ENCODE measurements around the gene MID1IP1.

Gene MID1IP1, protein sequence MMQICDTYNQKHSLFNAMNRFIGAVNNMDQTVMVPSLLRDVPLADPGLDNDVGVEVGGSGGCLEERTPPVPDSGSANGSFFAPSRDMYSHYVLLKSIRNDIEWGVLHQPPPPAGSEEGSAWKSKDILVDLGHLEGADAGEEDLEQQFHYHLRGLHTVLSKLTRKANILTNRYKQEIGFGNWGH

DNA sequence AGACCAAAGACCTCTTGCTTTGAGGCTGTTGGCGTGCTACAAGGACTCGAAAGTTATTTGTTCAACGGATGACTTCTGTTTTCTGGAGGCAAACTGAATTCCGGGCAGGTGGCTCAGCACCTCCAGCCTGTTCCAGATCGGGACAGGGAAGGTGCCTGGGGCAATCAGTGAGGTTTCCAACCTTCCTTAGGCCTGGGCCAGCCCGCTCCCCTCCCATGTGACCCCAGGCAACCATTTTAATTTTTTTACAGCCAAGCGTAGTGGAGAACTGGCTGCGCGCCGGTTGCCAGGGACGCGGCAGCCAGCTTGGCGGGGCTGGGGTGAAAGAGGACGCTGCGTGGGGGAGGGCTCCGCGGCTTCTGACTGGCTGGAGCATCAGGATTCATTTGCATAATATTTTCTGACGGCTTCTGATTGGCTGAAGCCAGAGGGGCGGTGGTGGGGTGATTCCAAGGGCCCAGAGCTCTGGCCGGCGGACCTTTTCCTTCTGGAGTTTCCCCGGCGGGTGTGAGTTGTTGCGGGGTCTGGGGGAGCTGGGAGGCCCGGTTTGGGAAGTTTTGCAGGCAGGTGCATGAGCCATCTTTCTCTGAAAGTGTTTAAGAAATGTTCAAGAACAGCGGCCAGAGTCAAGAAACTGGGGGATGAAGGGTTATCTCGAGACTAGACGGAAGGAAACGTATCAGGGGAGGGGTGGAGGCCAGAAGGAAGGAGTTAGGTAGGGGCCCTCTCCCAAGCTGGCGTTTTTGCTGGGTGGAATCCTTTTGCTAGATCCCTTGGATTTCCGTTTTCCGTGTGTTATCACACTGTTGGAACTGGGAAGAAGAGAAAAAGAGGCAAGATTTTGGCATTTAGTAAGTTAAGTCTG lies at the start of gene MID1IP1:
Gene MID1IP1 (plus strand): TSS at position 479 of the 865 bp plus-strand sequence. CDS start 3,488 bp downstream, outside the sequence.
- in situ Hi-C loops (cut with MboI; ENCODE audit: low sequenced_read_pairs): no loop called here

DNA sequence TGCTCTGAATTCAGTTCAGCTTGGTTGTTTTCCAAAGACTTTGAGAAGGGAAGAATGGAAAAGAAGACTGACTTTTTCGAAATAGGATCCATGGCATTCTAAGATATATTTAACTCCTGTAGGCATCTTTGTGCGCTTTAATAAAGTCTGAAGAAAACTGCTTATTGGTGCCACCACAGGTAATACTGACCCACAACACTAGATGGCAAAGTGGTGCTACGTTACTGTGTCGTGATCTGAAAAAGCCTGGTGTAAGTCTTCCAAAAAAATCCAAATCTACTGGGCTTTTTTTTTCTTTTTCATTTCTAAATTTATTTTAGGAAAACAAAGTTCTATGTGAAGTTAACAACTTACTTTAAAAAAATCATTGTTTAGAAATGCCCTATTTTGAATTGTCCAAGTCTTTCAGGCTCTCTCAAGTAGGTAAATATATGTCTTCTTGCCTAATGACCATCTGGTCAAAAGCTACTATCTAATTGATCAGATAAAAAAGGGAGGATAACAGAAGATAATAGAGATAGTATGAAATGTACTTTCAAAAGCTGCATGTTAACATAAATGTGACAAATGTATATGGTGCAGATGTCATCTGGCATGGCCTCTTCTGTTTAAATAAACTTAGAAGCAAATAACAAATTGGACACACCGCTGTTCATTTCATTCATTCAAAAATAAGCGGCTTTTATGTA lies 47.0 kb upstream of the MID1IP1 start:
- in situ Hi-C loops (cut with MboI; ENCODE audit: low sequenced_read_pairs): loop anchor here (25.0 kb wide), 1 partner anchor 383 kb away; no protein-coding TSS in a partner anchor

DNA sequence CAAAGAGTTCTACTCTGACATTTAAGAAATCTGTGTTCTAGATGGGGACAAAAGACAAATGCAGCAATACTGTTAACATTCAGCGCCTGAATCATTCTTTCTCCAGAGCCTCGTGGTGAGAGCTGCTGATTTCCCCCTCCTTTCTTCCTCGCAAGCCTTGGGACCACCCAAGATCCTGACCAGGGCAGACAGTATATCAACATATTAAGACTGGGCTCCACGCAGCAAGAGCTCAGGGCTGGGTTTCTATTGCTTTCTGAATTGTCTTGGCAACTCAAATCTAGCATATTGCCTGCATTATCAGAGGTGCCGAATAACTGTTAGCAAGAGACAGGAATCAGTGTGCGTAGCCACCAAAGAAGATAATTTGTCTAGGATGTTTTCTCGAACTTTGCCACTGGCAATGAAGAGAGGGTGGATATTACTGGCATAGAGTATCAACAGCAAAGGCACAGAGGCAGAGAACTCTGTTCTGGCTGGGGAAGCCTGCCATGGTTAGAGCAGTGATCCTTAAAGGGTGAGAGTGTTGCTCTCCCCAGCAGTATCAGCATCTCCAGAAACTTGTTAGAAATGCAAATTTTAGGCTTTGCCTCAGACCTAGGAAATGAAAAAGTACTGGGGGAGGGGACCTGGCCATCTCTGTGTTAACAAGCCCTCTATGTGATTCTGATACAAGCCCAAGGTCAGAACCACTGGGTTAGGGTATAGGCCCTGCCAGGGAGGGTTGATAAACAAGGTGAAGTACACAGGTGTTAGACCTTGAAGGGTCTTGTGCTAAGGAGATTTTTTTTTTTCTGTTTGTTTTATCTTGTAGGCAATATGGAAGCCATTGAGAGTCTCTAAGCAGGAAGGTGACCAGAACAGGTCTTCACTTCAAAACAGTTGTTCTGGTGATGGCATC lies 46.2 kb upstream of the MID1IP1 start:
- in situ Hi-C loops (cut with MboI; ENCODE audit: low sequenced_read_pairs): loop anchor here (25.0 kb wide), 1 partner anchor 382 kb away; no protein-coding TSS in a partner anchor

DNA sequence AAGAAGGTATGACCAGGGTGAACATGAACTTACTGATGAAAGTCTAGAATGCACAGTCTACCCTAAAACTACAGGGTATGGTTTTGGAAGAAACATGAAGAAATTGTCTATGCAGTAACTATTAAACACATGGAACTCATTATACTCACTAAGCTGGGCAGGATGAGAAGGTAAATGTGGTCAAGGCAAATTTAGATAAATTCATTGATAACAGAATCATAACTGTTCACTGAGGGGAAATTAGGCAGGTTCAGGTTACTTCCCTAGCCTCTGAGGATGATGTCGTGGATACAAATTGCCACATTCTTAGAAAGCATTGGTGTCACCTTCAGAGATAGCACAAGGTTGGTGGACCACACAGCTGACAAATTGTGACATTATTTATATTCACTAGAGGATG lies 40.4 kb upstream of the MID1IP1 start:
- in situ Hi-C loops (cut with MboI; ENCODE audit: low sequenced_read_pairs): loop anchor here (25.0 kb wide), 1 partner anchor 376 kb away; no protein-coding TSS in a partner anchor

DNA sequence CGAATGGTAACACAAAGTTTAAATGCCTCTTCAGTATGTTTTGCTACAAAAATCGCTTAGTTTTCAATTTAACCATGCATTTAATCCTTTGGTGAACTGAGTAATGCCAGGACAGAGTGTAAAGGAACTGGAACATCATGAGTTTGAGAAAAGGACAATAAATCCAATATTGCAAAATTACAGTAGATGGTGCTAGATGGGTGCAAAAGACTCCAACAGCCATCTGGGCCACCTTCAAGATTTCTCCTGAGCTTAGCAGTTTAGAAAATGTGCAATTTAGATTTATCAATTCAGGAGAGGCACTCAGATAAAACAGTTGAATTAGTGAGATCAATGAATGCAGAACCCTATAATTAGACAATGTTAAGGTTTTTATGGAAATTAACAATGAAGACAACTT lies 33.2 kb upstream of the MID1IP1 start:
- in situ Hi-C loops (cut with MboI; ENCODE audit: low sequenced_read_pairs): loop anchor here (25.0 kb wide), 1 partner anchor 369 kb away; no protein-coding TSS in a partner anchor

DNA sequence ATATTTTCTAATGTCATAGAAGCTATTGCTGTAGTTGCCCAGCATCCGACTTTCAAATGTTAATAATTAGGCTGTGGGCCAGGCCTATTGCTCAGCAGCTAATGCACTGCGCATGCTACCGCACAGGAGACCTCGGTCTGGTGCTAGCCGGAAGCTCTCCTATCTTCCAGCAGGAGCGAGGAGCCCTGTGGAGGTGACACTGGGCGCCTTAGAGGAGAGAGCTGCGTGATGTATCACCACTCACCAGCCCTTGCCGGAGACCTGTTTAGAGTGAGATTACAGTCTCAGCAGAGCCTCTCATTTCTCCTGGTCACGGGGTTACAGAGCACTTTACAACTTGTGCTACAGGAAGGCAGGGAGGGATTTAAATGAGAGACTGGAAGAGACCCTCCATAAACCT lies 31.1 kb upstream of the MID1IP1 start:
- in situ Hi-C loops (cut with MboI; ENCODE audit: low sequenced_read_pairs): loop anchor here (25.0 kb wide), 1 partner anchor 367 kb away; no protein-coding TSS in a partner anchor

DNA sequence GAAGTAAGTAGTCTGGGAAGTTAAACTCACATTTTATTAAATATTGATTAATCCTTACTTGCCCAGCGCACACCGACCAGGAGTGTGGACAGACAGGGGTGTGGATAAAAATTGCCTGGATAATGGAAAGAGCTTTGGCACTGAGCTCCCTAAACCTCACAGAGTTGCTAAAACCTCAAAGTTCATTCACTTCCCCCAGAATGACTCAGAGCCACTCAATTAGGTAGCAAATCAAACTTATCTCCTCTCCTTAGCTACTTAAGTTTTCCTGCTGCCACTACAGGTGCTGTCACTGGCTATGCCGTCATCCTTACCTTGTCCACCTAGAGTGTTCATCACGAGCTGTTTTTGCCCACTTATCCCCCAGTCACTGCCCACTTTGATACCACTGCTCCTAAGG lies 27.0 kb upstream of the MID1IP1 start:
- in situ Hi-C loops (cut with MboI; ENCODE audit: low sequenced_read_pairs): loop anchor here (25.0 kb wide), 1 partner anchor 363 kb away; no protein-coding TSS in a partner anchor

DNA sequence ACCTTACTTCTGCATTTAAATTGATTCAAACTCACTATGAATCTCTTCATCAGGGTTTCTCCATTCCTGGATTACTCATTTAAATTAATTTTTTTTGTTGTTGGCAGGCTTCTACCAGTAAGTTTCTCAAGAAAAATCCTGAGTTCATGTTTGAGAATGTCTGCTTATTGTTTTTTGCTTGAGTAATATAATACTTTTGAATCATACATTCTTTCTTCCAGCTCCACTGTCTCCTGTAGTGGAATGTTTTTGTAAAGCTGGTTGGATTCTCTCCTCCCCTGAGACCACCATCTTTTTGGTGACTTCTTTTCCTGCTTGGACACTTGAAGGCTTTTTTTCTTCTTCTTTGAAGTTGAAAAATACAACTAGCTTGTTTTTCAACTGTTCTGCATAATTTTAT lies 4.3 kb upstream of the MID1IP1 start:
- in situ Hi-C loops (cut with MboI; ENCODE audit: low sequenced_read_pairs): no loop called here

DNA sequence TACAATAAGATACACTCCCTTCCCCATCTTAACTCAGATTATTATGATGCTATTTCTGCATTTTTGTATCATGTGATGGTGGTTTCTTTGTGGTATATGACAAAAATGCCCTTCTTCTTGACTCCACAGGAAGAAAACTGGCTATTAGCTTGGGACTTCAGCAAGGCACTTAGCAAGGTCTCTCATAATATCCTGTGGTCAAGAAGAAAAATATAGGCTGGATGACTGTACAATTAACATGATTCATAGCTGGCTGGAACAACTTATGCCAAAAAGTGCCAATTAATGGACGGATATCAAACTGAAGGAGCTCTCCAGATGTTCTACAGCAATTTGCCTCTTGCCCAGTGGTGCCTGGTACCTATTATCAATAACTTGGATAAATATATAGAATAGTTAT lies 2.3 kb upstream of the MID1IP1 start:
- in situ Hi-C loops (cut with MboI; ENCODE audit: low sequenced_read_pairs): no loop called here

DNA sequence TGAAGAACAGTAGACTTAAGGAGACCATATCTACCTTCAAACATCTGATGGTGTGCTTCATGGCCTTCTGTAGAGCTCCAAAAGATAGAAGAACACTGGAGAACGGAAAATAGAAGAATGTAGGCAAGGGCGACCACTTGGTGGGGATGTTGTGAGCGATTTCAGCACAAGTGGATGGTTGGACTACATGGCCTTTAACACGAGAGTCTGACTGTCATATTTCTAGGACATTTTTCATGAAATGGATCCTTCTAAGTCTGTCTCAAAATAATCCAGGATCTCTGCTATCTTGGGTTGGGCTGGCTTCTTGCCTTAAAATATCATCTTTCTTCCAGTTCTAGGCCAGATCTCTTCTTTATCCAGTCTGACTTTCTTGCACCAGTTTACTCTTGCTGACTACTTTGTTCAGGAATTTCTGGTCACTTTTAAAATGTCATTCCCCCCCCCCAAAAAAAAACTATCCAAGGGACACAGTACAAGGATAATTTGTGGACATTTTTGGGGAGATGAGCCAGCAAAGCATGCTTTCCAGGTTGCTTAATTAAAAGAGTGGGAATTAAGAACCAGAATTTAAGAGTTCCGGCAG lies 1.2 kb upstream of the MID1IP1 start:
- in situ Hi-C loops (cut with MboI; ENCODE audit: low sequenced_read_pairs): no loop called here

DNA sequence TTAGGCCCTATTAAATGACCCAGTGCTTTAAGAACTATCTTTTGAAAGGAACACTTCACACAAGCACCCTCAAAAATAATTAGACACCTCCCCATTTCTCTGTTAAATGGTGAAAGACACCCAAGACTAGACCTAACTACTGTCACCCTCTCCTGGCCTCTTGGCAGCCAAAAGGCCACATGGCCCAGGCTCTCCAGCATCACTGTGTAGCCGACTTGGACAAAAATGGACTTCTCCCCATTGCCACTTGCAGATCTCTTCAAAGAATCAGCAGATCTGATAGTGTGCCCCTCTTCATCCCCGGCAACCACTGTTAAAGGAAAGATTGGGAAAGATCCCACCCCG lies 2.0 kb downstream of the MID1IP1 start:
- in situ Hi-C loops (cut with MboI; ENCODE audit: low sequenced_read_pairs): no loop called here

DNA sequence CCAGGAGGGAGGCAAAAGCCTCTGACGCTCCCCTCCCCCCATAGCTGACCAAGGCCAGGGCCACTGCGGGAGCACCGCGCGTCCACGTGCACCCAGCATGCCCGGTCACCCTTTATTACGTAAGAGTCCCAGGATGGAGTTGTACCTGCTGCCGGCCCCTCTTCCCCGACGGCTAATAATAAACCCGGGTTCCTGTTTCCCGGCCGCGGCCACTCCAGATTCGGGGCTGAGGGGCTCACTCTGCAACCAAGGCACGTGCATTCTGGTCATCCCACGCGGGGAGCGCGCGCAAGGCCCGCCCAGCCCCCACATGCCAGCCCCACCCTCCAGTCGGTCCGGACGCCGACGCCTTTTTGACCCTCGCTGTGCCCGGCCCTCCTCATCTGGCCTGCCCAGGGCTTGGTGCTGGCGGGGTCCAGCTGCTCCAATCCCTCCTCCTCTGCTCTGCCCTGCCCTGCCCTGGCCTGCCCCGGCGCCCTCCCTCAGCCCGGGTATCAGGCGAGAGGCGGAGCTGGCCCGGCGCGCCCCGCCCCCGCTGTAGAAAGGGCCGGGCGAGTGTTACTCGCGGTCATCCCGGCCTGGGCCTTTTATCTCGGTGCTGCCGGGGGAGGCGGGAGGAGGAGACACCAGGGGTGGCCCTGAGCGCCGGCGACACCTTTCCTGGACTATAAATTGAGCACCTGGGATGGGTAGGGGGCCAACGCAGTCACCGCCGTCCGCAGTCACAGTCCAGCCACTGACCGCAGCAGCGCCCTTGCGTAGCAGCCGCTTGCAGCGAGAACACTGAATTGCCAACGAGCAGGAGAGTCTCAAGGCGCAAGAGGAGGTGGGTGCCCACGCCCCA lies 2.6 kb downstream of the MID1IP1 start:
- in situ Hi-C loops (cut with MboI; ENCODE audit: low sequenced_read_pairs): no loop called here

DNA sequence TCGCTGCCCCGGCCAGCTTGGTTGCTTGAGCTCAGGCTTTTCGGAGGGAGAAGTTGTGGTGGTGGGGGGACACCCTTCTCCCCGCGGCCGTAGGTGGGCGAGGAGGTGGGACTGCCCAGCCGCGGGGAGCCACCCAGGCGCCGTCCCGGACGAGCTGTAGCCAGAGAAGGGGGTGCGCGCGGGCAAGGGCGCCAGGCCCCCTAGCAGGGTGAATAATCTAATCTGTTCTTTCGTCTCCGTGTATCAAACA lies 3.1 kb downstream of the MID1IP1 start:
- in situ Hi-C loops (cut with MboI; ENCODE audit: low sequenced_read_pairs): no loop called here

DNA sequence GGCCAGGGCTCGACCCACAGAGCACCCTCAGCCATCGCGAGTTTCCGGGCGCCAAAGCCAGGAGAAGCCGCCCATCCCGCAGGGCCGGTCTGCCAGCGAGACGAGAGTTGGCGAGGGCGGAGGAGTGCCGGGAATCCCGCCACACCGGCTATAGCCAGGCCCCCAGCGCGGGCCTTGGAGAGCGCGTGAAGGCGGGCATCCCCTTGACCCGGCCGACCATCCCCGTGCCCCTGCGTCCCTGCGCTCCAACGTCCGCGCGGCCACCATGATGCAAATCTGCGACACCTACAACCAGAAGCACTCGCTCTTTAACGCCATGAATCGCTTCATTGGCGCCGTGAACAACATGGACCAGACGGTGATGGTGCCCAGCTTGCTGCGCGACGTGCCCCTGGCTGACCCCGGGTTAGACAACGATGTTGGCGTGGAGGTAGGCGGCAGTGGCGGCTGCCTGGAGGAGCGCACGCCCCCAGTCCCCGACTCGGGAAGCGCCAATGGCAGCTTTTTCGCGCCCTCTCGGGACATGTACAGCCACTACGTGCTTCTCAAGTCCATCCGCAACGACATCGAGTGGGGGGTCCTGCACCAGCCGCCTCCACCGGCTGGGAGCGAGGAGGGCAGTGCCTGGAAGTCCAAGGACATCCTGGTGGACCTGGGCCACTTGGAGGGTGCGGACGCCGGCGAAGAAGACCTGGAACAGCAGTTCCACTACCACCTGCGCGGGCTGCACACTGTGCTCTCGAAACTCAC lies 3.6 kb downstream of the MID1IP1 start:
- in situ Hi-C loops (cut with MboI; ENCODE audit: low sequenced_read_pairs): no loop called here

DNA sequence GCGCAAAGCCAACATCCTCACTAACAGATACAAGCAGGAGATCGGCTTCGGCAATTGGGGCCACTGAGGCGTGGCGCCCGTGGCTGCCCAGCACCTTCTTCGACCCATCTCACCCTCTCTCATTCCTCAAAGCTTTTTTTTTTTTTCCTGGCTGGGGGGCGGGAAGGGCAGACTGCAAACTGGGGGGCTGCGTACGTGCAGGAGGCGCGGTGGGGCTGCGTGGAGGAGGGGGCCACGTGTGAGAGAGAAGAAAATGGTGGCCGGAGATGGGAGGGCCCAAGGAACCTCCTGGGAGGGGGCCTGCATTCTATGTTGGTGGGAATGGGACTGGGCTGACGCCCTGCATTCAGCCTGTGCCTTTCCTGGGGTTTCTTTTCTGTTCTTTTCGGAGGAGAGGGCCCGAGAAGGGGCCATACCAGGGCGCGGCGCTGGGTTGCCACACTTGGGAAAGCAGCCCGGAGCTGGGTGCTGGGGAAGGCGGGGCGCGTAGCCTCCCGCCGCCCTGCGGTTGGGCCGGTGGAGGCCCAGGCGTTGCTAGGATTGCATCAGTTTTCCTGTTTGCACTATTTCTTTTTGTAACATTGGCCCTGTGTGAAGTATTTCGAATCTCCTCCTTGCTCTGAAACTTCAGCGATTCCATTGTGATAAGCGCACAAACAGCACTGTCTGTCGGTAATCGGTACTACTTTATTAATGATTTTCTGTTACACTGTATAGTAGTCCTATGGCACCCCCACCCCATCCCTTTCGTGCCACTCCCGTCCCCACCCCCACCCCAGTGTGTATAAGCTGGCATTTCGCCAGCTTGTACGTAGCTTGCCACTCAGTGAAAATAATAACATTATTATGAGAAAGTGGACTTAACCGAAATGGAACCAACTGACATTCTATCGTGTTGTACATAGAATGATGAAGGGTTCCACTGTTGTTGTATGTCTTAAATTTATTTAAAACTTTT lies 4.5 kb downstream of the MID1IP1 start:
- in situ Hi-C loops (cut with MboI; ENCODE audit: low sequenced_read_pairs): no loop called here

DNA sequence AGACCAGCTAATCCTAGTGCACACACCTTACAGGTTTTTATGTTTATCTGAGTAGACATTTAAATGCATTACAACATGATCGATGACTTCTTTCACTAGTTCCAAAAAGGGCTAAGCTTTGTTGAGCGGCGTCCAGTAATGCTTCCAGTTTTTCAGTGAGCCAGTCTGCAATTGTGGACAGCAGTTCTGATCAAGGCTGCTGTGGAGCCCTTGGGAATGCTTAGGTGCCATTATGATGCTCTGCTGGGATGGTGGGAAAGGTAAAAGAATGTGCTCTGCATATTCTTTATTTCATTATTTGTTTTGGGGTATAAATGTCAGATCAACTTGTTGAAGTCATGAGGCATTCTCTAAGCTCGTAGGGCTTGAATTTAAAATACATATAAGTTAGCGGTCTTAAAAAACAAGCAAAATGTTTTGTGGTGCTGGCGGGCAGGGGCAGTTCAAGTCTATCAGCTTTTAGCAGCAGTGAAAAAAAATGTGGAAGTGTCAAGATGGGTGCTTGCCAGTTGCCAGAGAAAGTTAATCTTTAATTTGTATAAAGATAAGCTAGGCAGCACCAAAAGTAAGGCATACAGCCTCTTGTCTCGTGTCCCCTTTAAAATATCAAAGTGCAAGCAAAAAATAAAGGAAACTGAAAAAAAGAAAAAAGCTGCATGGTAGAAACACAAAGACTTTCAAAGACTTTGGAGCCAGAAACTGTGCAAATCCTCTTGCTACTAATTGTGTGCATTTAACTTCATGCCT lies 5.8 kb downstream of the MID1IP1 start:
- in situ Hi-C loops (cut with MboI; ENCODE audit: low sequenced_read_pairs): no loop called here

DNA sequence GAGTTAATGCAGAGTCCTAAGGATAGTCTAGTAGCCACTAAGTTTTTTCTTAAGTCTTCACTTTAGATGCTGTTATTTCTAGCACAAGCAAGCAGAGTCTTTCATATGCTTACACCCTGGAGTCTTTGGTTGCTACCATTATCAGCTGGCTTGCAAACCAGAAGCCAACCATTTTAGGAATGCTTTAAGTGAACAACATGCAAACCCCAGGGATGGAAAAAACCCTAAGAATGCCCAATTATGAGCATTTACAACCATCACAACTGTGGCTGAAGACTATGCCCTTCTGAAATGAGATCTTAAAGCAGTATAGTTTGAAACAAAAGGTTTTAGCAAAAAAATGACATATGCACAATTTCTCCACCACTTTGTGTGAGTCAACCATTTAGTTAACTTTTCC lies 6.6 kb downstream of the MID1IP1 start:
- in situ Hi-C loops (cut with MboI; ENCODE audit: low sequenced_read_pairs): no loop called here

Data from HL-60/S4 treated with phorbol 12-myristate 13-acetate at 8.2 ng/mL for 4 days and 3 days (cell line).